IPS DF 4.7 (cell line): ENCODE results near the gene SNRNP35.
"Not testable (repeated sequence)": the region's sequence is repeated elsewhere in the genome, so short reads cannot be mapped to it uniquely, and the experiment has no call there.

Source experiments
- DNase-seq: peaks from one replicate; pipeline ENCODE4 v3.0.0-alpha.2; 2013; ENCODE audit warnings: low spot score; ENCODE audit errors: extremely low read depth

SNRNP35 gene

DNA sequence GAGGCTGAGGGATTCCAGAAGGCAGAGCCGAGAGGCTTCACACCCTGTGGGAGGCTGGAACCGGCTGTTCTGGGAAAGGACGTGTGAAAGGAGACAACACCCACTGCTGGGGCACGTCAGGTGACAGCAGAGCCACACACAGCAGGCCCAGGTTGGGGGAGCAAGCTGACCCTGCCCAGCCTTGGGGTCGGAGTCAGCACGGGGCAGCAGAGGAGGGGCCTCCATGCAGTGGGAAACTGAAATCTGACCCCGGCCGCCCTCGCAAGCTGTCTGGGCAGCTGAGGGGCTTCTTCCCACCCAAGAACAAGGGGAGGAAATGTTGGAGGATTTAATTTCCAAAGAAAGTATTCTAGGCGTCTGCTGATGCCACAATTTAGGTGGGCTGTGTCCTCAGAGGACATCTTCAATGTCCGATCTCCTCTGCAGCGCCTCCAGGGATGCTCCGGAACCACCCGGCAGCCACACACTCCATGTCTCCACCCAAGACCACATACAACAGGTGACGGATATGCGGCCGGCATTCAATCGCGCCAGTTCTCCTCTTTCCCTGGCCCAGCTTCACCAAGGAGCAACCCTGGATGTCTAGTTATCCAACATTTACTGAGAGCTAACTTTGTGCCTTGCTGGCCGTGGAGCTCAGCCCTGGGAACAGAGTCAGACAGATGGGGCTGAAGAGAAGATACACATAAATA, 30.7 kb downstream of the SNRNP35 start:
- DNase-seq: no peak

DNA sequence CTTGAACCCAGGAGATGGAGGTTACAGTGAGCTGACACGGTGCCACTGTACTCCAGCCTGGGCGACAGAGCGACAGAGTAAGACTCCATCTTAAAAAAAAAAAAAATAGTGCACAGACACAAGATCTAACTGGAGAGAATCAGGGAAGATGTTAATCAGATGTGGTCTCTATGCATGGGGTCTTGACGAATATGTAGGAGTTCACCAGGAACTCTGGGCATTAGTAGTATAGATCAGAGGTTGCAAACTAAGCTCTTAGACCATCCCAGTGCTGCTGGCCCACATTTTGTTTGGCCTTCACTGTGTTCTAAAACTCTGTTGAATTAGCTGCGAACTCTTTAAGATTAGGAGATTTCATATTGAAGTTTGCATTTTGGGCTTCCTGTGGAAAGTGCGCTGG, 31.6 kb downstream of the SNRNP35 start:
- no peak for DNase-seq

DNA sequence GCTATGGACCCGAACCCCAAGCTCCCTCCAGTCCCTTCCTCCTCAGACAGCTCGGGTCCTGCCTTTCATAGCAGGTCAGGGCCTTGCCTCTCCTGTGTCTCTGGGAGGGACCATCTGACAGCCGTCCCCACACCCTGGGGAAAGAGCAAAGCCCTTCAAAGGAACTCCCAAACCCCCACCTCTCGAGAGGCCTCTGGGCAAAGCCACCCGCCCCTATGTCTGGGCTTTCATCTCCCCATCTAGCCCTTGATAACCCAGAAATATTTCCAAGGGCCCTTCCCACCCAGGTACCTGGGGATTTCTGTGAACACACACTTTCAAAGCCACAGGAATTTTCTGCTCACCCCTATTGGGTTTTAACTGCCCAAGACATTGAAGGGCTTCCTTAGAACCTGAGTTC, 32.1 kb downstream of the SNRNP35 start:
- DNase-seq: no peak

DNA sequence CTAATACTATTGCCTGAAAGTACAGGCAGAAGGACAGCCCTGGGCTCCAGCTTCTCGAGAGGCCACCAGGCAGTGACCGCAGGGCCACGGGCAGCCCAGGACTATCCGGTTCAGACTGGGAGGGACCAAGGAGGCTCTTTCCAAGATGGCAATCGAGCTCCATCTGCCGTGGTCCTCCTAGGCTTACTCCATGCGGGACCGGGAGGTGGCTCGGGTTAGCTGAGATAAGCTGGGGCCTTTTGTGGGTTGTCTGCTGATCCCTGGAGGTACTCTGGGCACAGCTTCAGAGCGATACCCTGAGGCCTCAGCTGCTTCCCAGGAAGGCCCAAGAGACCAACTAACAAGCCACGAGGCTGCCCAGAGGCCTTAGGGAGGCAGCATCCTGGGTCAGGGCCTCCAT, 33.1 kb downstream of the SNRNP35 start:
- DNase-seq: no peak

DNA sequence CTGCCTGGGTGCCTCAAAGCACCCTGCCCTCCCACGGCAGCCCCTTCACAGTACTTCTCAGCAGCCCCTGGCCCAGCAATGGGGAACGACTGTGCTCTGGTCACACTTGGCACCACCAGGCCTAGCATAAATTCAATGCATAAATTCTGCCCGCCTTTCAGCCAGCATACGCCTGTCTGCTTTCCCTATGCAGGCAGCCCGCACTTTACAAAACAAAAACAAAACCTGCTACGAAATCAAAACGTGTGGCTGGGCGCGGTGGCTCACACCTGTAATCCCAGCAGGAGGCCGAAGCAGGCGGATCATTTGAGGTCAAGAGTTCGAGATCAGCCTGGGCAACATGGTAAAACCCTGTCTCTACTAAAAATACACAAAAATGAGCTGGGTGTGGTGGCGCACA, 33.5 kb downstream of the SNRNP35 start:
- no peak for DNase-seq

DNA sequence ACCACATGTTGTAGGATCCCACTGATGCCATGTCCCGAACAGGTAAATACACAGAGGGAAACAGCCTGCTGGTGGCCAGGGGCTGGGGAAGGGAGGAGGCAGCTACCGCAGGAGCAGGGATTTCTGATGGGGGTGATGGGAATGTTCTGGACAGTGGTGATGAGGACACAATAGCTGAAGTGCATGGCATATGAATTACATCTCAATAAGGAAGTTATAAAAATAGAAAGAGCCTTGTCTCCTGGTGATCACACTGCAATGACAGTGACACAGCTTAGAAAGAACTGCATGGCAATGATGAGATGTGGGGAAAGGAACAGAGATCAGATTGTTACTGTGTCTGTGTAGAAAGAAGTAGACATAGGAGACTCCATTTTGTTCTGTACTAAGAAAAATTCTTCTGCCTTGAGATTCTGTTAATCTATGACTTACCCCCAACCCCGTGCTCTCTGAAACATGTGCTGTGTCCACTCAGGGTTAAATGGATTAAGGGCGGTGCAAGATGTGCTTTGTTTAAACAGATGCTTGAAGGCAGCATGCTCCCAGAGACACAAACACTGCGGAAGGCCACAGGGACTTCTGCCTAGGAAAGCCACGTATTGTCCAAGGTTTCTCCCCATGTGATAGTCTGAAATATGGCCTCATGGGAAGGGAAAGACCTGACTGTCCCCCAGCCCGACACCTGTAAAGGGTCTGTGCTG, 34.5 kb downstream of the SNRNP35 start:
- DNase-seq: not testable (repeated sequence)

GRCh38 chr12:123494124-123494851, 36.3 kb downstream of the SNRNP35 start:
- DNase-seq: no peak

DNA sequence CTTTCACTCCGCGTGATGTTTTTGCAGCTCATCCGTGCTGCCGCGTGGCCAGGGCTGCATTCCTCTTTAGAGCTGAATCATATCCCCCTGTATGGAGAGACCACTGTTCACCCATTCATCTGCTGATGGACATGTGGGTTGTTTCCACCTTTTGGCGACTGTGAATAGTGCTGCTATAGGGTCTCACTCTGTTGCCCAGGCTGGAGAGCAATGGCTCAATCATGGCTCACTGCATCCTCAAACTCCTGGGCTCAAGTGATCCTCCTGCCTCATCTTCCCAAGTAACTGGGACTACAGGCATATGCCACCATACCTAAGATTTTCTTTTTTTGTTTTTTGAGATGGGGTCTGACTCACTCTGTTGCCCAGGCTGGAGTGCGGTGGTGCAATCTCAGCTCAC, 39.1 kb downstream of the SNRNP35 start:
- no peak for DNase-seq

- no peak for DNase-seq
Measured at GRCh38 chr12:123498126-123498825, 40.3 kb downstream of the SNRNP35 start.

GRCh38 chr12:123499332-123499731, 41.4 kb downstream of the SNRNP35 start:
- no peak for DNase-seq

- no peak for DNase-seq
Measured at GRCh38 chr12:123502163-123502704, 44.3 kb downstream of the SNRNP35 start.

DNA sequence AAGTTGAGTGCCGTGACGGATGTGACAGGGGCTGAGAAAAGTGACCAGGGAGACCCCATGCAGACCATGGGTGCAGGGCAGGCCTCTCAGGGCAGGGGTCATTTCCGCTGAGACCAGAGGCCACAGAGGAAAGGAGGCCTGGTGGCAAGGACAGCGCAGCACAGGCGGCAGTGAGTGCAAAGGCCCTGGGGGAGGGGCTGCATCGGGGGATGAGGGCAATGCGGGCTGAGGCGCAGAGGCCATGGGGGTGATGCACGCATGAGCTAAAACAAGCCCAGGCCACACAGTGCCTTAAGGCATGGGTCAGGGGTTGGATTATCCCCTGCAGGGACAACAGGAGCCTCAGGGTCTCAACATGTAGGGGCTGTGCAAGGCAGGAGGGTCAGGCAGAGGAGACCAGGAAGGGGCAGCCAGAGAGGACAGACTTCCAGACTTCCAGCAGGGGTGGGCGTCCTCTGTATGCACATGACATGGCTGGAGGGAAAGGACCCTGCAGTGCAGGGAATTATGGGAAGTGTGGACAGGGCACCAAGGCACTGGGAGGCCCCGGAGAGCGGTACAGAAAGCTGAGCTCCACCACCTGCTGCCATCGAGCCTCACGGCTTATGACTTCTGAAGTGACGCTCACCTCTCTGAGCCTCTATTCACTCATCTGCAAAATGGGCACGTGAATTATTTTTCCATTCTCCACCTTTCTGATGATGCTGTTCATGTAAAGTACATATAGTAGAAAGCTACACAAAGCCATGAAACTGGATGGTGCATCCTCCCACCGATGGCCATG, 48.3 kb downstream of the SNRNP35 start:
- DNase-seq: no peak

DNA sequence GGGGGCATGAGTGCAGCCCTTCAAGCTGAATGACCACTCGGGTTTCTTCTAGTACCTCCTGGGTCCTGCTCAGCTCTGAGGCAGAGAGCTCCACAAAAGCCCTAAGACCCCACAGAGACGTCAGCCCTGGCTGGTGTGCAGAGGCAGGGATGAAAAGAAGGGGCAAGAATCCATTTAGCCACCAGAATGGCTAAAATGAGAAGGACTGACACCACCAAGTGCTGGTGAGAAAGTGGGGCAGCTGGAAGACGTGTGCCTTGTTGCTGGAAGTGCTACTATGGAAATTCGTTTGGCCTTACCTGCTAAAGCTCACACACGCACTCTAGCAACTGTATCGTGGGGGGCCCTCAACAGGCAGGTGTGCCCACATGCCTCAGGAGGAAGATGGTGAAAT, 48.9 kb downstream of the SNRNP35 start:
- DNase-seq: no peak

GRCh38 chr12:123512838-123513665, 55.1 kb downstream of the SNRNP35 start:
- DNase-seq: no peak

DNA sequence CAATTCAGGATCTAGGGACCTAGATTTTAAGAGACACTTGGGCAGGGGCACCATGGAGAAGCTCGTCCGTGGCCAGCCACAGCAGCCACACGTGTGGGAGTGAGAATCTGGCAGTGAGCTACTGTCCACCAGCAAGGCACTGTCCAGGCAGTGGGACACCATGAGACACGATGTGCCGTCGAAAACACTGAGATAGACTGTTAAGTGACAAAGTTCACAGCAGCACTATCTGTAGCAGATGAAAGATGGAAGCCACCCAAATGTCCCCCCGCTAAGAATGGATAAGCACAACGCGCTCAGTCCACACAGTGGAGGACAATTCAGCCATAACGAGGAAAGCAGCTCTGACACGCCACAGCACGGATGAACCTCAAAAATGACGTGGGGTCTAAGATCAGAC, 55.9 kb downstream of the SNRNP35 start:
- no peak for DNase-seq

DNA sequence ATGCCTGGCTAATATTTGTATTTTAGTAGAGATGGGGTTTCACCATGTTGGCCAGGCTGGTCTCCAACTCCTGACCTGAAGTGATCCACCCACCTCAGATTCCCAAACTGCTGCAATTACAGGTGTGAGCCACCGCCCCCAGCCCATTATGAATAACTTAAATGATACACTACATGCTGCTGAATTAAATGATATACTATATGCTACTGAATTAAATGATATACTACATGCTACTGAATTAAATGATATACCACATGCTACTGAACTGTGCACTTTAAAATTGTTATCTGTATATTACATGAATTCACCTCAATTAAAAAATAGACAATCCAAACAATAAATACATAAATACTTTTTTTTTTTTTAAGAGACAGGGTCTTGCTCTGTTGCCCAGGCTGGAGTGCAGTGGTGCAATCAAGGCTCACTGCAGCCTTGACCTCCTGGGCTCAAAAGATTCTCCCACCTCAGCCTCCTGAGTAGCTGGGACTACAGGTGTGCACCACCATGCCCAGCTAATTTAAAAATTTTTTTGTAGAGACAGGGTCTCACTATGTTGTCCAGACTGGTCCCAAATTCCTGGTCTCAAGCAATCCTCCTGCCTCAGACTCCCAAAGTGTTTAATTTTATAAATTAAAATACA, 56.8 kb downstream of the SNRNP35 start:
- DNase-seq: not testable (repeated sequence)

- no peak for DNase-seq
Measured at GRCh38 chr12:123516216-123516780, 58.4 kb downstream of the SNRNP35 start.
